NOMO-1 treated with DMSO at 0.1 percent for 48 hours (cell line): ENCODE measurements around the gene ACSS1.

Experiments used
- DNase-seq: peaks from one replicate; lab custom pipeline; 2025; ENCODE audit not compliant: unreplicated experiment; lab: John Stamatoyannopoulos, UW

Gene ACSS1

DNA sequence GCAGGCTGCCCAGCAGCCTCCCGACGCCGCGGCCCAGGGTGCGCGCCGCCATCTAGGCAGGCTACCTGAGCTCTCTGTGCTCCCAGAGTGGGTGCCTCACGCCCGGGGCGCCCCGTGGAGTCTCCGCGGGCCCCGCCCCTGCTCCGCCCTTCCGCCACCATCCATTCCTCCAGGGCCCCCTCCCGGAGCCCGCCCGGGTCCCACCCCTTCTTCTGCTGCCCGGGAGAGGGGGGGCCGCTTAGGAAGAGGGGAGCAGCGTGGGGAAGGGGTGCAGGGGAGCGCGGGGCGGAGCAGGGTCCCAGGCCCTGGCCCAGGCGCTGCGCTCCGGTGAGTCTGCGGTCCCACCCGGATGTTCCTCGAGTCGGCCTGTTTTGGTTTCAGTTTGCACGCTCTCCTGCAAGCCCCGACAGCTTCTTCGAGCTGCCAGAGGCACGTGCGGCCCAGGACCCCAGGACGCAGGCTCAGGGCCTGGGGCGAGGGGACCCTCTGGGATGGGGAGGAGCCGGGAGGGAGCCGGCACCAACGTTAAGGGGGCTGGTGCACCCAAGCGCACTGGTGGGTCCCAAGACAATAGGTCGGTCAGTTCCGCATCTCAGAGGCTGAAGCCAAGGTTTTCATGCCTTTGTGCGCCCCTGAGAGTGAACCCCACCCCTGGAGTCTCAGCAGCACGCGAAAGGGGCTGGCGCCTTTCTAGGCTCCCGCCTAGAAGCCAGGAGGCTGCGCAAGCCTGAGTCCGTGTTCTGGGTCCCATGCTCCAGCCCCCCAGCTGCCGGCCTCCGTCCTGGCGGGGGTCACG lies at the start of gene ACSS1:
ACSS1 (minus strand) TSS at position 89 of the 796 bp plus-strand sequence; CDS start at position 52, 37 bp downstream.
- DNase-seq, result peak; percentile 32

DNA sequence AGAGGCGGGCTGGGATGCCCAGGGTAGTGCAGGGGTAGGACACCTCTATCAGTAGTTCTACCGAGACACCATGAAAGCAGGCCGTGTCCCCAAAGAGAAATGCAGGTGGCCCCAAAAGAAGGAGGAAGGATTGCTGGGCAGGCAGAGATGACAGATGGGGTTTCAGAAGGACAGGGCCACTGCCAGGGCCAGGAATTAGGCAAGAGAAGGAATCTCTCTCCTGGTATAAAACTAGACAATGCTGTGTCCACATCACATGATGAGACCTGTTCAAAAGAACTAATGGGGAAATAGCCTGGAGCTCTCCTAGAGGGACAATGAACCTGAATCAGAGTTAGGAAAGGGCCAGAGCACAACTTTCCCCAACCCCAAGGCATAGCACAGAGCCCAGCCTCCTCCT lies 45.6 kb upstream of the ACSS1 start:
- no peak for DNase-seq

DNA sequence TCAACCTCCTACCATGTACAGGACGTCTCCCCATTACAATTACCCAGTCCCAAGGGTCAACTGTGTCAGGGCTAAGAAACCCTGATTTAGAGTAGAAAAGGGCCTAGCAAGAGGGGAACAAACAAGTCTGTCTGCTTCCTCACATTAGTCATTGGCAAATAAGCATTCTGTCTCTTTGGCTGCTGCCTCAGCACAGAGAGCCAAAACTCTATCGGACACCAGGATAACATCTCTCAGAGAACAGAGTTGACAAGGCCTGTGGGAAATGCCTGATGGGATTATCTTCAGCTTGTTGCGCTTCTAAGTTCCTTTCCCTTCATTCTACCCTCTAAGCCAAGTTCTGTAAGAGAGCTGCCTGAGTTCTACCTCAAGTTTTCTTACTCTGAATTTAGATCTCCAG lies 43.0 kb upstream of the ACSS1 start:
- DNase-seq, result no peak

DNA sequence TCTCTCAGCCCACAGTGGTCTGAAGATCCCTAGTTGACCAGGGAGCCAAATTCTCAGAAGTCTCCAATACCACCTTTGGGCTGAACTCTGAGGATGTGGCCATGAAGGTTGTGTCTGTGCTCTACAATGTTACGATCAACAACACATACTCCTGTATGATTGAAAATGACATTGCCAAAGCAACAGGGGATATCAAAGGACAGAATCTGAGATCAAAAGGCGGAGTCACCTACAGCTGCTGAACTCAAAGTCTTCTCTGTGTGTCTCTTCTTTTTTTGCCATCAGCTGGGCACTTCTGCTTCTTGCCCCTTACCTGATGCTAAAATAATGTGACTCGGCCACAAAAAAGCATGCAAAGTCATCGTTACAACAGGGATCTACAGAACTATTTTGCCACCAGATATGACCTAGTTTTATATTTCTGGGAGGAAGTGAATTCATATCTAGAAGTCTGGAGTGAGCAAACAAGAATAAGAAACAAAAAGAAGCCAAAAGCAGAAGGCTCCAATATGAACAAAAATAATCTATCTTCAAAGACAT lies 41.7 kb upstream of the ACSS1 start:
- DNase-seq, result no peak

- DNase-seq, result no peak
Observed at GRCh38 chr20:25097498-25097897, 39.6 kb upstream of the ACSS1 start.

- DNase-seq, result no peak
Observed at GRCh38 chr20:25090492-25091429, 32.8 kb upstream of the ACSS1 start.

DNA sequence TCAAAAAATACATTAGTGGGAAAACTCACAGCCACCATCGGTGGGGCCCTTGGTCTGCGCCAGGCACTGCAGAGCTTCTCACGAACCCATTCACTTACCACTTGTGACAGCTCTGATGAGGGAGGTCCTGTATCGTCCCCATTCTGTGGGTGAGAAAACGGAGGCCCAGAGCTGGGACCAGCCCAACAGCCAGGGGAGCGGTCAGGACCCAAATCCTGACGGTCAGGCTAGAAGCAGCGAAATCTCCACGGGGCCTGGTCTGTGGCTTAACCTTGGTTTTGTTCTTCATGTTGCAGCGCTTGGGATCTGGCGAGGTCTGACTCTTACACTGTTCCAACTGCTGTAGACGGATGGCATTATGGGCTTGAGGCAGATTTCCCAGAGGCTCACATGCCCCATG lies 31.7 kb upstream of the ACSS1 start:
- no peak for DNase-seq

- no peak for DNase-seq
Observed at GRCh38 chr20:25089096-25089495, 31.2 kb upstream of the ACSS1 start.

- no peak for DNase-seq
Observed at GRCh38 chr20:25088267-25088666, 30.3 kb upstream of the ACSS1 start.

DNA sequence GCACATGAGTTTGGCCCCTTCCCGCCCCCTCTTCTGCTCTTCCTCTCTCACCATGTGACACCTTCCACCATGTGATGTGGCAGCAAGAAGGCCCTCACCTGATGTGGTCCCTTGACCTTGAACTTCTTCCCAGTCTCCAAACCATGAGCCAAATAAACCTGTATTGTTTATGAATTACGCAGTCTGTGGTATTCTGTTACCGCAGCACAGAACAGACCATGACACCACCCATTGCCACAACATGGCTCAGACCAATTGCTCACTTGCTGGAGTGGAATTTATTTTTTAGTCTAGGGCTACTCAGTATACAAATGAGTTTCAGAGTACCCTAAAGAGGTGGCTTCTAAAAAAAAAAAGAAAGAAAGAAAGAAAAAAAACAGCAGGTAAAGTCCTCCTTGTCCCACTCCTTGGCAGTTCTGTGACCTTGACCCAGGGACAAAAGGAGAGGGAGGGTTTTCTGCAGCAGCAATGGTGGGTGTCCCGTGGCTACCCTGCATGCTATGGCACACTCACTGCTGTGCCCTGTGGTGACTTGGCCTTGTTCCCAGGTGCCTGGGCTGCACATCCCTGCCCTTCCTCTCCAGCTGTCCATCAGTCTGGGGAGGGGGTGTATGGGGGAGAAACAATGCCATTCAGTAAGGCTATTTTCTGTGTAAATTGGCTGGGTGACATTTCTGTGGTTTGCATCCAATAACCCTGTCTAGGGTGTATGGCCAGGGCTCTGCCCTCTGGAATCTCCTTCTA lies 29.4 kb upstream of the ACSS1 start:
- no peak for DNase-seq

DNA sequence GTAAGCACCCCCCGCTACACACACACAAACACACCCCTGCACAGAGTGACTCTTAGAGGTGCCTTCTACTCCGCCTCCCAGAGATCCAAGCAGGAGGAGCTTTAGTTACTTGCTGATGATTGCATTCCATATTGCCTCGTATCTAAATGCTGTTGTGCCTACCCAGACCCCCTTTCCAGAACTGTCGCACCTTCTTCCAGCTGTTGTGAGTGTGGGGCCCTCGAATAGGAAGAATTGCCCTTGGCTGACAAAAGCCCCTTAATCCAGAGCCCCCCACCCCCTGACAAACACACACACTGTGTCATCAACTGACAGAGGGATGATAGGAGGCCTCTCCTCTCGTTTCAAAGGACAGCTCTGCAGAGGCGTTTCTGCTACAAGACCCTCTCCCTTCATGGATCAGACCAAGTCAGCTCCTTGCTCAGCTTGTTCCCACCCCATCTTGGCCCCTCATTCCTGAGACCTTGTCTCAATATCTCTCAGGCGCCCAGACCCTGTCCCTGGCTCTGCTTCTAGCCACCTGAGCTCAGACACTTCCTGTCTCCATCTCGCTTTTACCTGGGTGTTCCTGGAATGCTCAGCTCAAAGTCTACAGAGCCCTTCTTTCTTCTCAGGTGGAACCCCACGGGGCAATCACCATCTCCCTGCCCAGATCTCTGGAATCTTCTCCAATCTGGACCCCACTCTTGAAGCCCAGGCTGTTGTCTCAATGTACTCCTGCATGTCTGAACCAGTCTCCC lies 28.0 kb upstream of the ACSS1 start:
- DNase-seq, result no peak

DNA sequence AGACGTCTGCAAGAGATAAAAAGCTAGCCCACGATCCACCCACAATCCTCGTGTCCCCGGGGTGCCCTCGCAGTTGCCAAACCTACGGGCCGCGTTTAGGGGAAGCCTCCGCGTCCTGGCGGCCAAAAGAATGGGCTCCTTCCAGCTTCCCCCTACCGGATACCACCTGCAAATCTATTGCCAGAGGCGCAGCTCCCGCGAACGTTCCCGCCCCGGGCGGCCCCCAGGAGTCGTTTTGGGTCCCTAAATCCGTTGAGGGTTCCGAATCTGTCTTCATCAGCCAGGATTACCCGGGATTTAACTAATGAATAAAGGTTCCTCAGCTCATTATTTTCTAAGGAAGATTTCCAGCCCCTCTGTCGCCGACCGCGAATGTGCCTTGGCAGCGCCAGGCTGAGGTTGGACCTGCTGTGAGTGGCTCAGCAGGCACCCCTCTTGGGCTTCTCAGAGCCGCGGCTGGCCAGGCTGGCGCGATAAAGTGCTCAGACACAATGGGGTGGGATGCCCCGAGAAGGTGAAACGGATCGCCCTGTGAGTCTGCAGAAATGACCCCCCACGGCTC lies 26.8 kb upstream of the ACSS1 start:
- no peak for DNase-seq

GRCh38 chr20:25083773-25084625 lies 26.1 kb upstream of the ACSS1 start:
- DNase-seq, result no peak

DNA sequence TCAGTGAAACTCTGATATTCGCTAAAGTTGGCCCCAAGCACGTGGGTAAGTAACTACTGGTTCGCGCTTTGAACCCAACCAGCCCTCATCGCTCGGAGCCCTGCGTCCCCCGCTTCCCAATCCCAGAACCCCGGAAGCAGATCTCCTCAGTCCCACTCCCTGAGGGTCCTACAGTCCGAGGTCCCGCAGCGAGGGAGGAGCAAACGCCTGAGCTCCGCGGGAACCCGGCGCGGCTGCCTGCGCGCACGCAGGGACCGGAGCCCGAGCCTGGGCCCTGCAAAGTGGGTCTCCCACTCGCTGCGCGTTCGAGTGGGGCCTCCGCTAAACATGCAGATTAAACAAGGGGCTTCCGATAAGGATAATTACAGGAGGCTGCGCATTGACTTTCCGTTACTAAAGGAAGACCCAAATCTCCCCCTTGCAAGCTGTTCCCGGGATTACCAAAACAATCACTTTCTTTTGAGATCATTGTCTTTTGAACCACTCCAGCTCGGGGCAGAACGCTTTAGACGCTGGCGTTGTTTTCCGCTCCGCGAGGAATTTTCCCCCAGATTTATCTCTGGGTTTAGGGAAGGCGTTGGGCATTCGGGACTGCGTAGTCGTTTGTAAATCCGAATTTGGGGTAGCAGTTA lies 25.3 kb upstream of the ACSS1 start:
- no peak for DNase-seq

DNA sequence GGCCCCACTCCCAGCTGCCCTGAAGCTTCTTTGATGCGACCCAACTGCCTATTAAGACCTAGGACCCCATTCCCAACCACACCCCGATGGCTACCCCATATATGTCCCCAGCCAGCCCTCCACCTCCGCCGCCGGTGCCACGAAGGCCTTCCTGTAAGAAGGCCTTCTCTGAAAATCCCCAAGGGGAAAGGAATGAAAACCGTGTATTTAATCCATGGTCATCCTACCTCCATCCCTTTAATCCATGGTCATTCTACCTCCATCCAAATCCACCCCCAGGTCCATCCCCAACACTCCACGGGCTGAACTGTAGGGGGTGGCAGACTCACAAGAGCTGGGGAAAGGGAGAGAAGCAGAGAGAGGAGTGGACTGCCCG lies 24.5 kb upstream of the ACSS1 start:
- no peak for DNase-seq

GRCh38 chr20:25081730-25082497 lies 24.0 kb upstream of the ACSS1 start, which contains the start of gene VSX1:
Gene VSX1 (minus strand): TSS chr20:25082141. CDS start chr20:25082096, 45 bp downstream.
- DNase-seq, result no peak

- DNase-seq, result no peak
Observed at GRCh38 chr20:25081065-25081729, 23.3 kb upstream of the ACSS1 start.
